Measurements from ENCODE around the gene TLK1. TPM values are rescaled to one million over a fixed set of nuclear protein-coding genes. Genes with fewer than 3 reads are reported as not detected.

Gene TLK1
- total and polyA plus RNA-seq, 10 of the 15 experiments (the other 5 are each of a cell fraction or from before 2014, with no cell fraction given), result 25.1 to 126 (median 57.3) TPM

DNA sequence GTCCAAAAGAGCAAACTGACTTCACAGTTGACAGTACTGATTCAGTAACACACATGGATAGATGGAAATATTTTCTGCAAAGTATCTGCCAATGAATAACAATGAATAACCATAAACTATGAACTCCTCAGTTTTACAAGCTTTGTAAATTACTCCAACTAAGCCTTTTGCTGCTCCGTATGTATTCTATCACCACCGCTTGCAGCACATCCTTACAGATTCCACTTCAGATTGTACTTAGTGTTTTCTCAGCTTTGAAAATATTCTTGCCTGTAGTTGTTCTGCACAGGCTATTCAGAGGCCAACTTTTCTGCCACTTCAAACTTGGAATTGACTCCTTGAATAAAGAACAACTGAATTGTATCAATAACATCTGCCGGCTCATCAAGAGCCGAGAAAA, 36.2 kb downstream of the TLK1 start:
- H3K9ac ChIP-seq (ENCODE audit: control insufficient read depth, insufficient read depth, low read length), result no peak overlapping the region
- no TSS peak for BruUV-seq (replicated peaks)
- no peak overlapping the region for H2AFZ ChIP-seq (ENCODE audit: control insufficient read depth, low read depth, low read length)
- peaks cover 9% of the 10 kb centered on the region; the same call in 1 of the 2 replicates for H4K20me1 ChIP-seq (ENCODE audit: control insufficient read depth, insufficient read depth)
- no peak for TF ChIP-seq TCF7 (IDR thresholded peaks at IDR 0.05; ENCODE audit: borderline replicate concordance)
- peaks cover 9% of the 10 kb centered on the region for H3K4me1 ChIP-seq (ENCODE audit: control insufficient read depth, insufficient read depth, low read length)
- H3K4me3 ChIP-seq, result no peak overlapping the region
- in situ Hi-C loops (cut with MboI), result no loop called here
- H3K9me3 ChIP-seq (replicated peaks; ENCODE audit: control insufficient read depth, insufficient read depth, low read length), result no peaks in the 10 kb centered on the region
- DNase-seq (ENCODE audit: low read depth, low spot score) (no peak), ATAC-seq (no peak), FAIRE-seq (no peak)
- no peak overlapping the region for H3K4me2 ChIP-seq (ENCODE audit: control insufficient read depth, insufficient read depth)
- intact Hi-C loops (cut with micrococcal nuclease; ENCODE audit: unreplicated experiment), result no loop called here
- SMC1A ChIA-PET (ENCODE audit: uncharacterized antibody, unreplicated experiment), result interaction anchor here (0.6 to 1.9 kb wide), 9 partner anchors 8 to 54 kb away, joined by 3 to 7 read pairs (median 4); no protein-coding TSS in a partner anchor
- 98% methylated on average over 4 of the region's 4 CpGs for WGBS (ENCODE audit: insufficient coverage, insufficient replicate concordance, low lambda C conversion rate, missing lambda C conversion rate)
- H3K27me3 ChIP-seq (replicated peaks in 1 of 2; ENCODE audit: control insufficient read depth in 2 of 2, insufficient read depth in 2 of 2, low read length in 1 of 2), result no peaks in the 10 kb centered on the region
- RAD21 ChIA-PET (ENCODE audit: unreplicated experiment), result interaction anchor here (1.0 to 1.2 kb wide), 2 partner anchors 16 to 34 kb away, joined by 4 to 6 read pairs; no protein-coding TSS in a partner anchor
- POLR2A ChIA-PET, result interaction anchor here (0.5 to 2.0 kb wide), 4 partner anchors 13 to 283 kb away, joined by 3 to 5 read pairs (median 4); no protein-coding TSS in a partner anchor
- H3K79me2 ChIP-seq (ENCODE audit: control insufficient read depth, insufficient read depth, low read length), result peaks cover 99% of the 10 kb centered on the region
- peaks cover 0 to 9% of the 10 kb centered on the region in 2 experiments; a peak in 1 of 4 replicates for H3K36me3 ChIP-seq (ENCODE audit: control insufficient read depth in 2 of 2, insufficient read depth in 2 of 2, low read length in 1 of 2)
- no peak overlapping the region for H3K27ac ChIP-seq (ENCODE audit: control insufficient read depth, insufficient read depth)
- CTCF ChIA-PET, result interaction anchor here (0.6 to 2.3 kb wide), 8 partner anchors 8 to 196 kb away, joined by 3 to 9 read pairs (median 4); no protein-coding TSS in a partner anchor

GRCh38 chr2:171109571-171109970, 51.1 kb downstream of the TLK1 start:
- no peaks in the 10 kb centered on the region; the same call in 2 of the 3 replicates for H3K9me3 ChIP-seq (replicated peaks; ENCODE audit: control insufficient read depth, insufficient read depth, low read length)
- H3K4me3 ChIP-seq, result no peak overlapping the region
- SMC1A ChIA-PET (ENCODE audit: uncharacterized antibody, unreplicated experiment), result interaction anchor here (0.9 to 1.4 kb wide), 8 partner anchors 14 to 157 kb away, joined by 3 to 8 read pairs (median 3); no protein-coding TSS in a partner anchor
- DNase-seq (ENCODE audit: low read depth, low spot score) (no peak), ATAC-seq (no peak), FAIRE-seq (no peak)
- no peaks in the 10 kb centered on the region for H3K4me1 ChIP-seq (ENCODE audit: control insufficient read depth, insufficient read depth, low read length)
- in situ Hi-C loops (cut with MboI) (no loop called here), intact Hi-C loops (cut with micrococcal nuclease; ENCODE audit: unreplicated experiment) (no loop called here)
- H4K20me1 ChIP-seq (ENCODE audit: control insufficient read depth, insufficient read depth), result no peaks in the 10 kb centered on the region
- H3K27ac ChIP-seq (ENCODE audit: control insufficient read depth, insufficient read depth), result no peak overlapping the region
- peaks cover 5 to 20% of the 10 kb centered on the region in 2 experiments; a peak in 3 of 4 replicates for H3K36me3 ChIP-seq (ENCODE audit: control insufficient read depth in 2 of 2, insufficient read depth in 2 of 2, low read length in 1 of 2)
- H3K4me2 ChIP-seq (ENCODE audit: control insufficient read depth, insufficient read depth), result no peak overlapping the region
- H3K9ac ChIP-seq (ENCODE audit: control insufficient read depth, insufficient read depth, low read length), result no peak overlapping the region
- RAD21 ChIA-PET (ENCODE audit: unreplicated experiment), result interaction anchor here (0.7 to 1.5 kb wide), 4 partner anchors 15 to 48 kb away, joined by 3 to 4 read pairs (median 4); no protein-coding TSS in a partner anchor
- no TSS peak for BruUV-seq (replicated peaks)
- CTCF ChIA-PET, result interaction anchor here (0.6 to 1.4 kb wide), 6 partner anchors 15 to 707 kb away, joined by 3 to 12 read pairs (median 4); no protein-coding TSS in a partner anchor
- POLR2A ChIA-PET, result interaction anchor here (0.6 kb wide), 1 partner anchor 34 kb away, joined by 3 read pairs; no protein-coding TSS in a partner anchor
- H3K27me3 ChIP-seq (replicated peaks in 1 of 2; ENCODE audit: control insufficient read depth in 2 of 2, insufficient read depth in 2 of 2, low read length in 1 of 2), result no peaks in the 10 kb centered on the region
- peaks cover 92% of the 10 kb centered on the region for H3K79me2 ChIP-seq (ENCODE audit: control insufficient read depth, insufficient read depth, low read length)
- H2AFZ ChIP-seq (ENCODE audit: control insufficient read depth, low read depth, low read length), result no peak overlapping the region
- TF ChIP-seq BCLAF1 (IDR thresholded peaks at IDR 0.05) (no peak), SKIL (IDR thresholded peaks at IDR 0.05; ENCODE audit: low read depth, poor library complexity, severe bottlenecking) (no peak), BACH1 (IDR thresholded peaks at IDR 0.05; ENCODE audit: borderline replicate concordance) (no peak), MLLT1 (IDR thresholded peaks at IDR 0.05) (no peak), TAF1 (IDR thresholded peaks at IDR 0.05; ENCODE audit: borderline replicate concordance, low read depth, low read length) (no peak)
- TF ChIP-seq, protein P1, sequence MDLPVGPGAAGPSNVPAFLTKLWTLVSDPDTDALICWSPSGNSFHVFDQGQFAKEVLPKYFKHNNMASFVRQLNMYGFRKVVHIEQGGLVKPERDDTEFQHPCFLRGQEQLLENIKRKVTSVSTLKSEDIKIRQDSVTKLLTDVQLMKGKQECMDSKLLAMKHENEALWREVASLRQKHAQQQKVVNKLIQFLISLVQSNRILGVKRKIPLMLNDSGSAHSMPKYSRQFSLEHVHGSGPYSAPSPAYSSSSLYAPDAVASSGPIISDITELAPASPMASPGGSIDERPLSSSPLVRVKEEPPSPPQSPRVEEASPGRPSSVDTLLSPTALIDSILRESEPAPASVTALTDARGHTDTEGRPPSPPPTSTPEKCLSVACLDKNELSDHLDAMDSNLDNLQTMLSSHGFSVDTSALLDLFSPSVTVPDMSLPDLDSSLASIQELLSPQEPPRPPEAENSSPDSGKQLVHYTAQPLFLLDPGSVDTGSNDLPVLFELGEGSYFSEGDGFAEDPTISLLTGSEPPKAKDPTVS (IDR thresholded peaks at IDR 0.05; ENCODE audit: low read depth, low read length), result no peak
